Glutamatergic neuron (in vitro differentiated cells): Measurements from ENCODE around the gene GALK2. TPM values are rescaled to one million over a fixed set of nuclear protein-coding genes. Genes with fewer than 3 reads are reported as not detected.

Experiments
- DNase-seq: peaks from one replicate; pipeline ENCODE4 v3.0.0; 2022
- H3K27ac Mint-ChIP-seq: one replicate; pipeline ENCODE4 v1.8.0; 2020; ENCODE audit warnings: mild to moderate bottlenecking, mixed read lengths, inconsistent platforms; ENCODE audit not compliant: unreplicated experiment
- H3K27me3 Mint-ChIP-seq: one replicate; pipeline ENCODE4 v1.8.0; 2020; ENCODE audit warnings: mild to moderate bottlenecking, moderate library complexity, mixed read lengths, inconsistent platforms; ENCODE audit not compliant: unreplicated experiment
- H3K36me3 Mint-ChIP-seq: one replicate; pipeline ENCODE4 v1.8.0; 2020; ENCODE audit warnings: mild to moderate bottlenecking, mixed read lengths, inconsistent platforms; ENCODE audit not compliant: unreplicated experiment
- H3K4me1 Mint-ChIP-seq: one replicate; pipeline ENCODE4 v1.8.0; 2020; ENCODE audit warnings: mild to moderate bottlenecking, low read depth, mixed read lengths, inconsistent platforms; ENCODE audit not compliant: unreplicated experiment
- H3K4me3 Mint-ChIP-seq: one replicate; pipeline ENCODE4 v1.8.0; 2020; ENCODE audit warnings: mild to moderate bottlenecking, mixed read lengths, inconsistent platforms; ENCODE audit not compliant: unreplicated experiment
- H3K9me3 Mint-ChIP-seq: one replicate; pipeline ENCODE4 v1.8.0; 2020; ENCODE audit warnings: mild to moderate bottlenecking, moderate library complexity, mixed read lengths, inconsistent platforms; ENCODE audit not compliant: unreplicated experiment
- CTCF ChIP-seq: fragments of 200-600 bp; sonication (generic); IDR thresholded peaks from one replicate; pipeline ENCODE4 v1.5.0; 2021; ENCODE audit not compliant: partially characterized antibody, unreplicated experiment
- total RNA-seq: library from RNA; stranded (reverse); fragmentation: NEBNext Ultra II Directional; extraction: Animal tissue kit (Norgen Biotek cat#: 25700); gene quantifications from one replicate; pipeline ENCODE4 v1.2.1, GENCODE V29; 2021; ENCODE audit not compliant: unreplicated experiment

GALK2 gene
- total RNA-seq, 1 donor from 2014 or later, result 19.9 TPM

GRCh38 chr15:49279521-49280456 is 109.7 kb downstream of the GALK2 start:
- Mint-ChIP-seq H3K4me3 (no peak overlapping the region), H3K27ac (no peak overlapping the region), H3K27me3 (peaks cover 5% of the 10 kb centered on the region), H3K4me1 (peaks cover 6% of the 10 kb centered on the region), H3K36me3 (peaks cover 11% of the 10 kb centered on the region), H3K9me3 (peaks cover 3% of the 10 kb centered on the region)
- TF ChIP-seq CTCF, result no peak
- no peak for DNase-seq

- Mint-ChIP-seq H3K9me3 (peaks cover 3% of the 10 kb centered on the region), H3K4me3 (no peak overlapping the region), H3K36me3 (peaks cover 18% of the 10 kb centered on the region), H3K27ac (no peak overlapping the region), H3K27me3 (peaks cover 5% of the 10 kb centered on the region), H3K4me1 (no peaks in the 10 kb centered on the region)
- no peak for DNase-seq
- TF ChIP-seq CTCF, result no peak
Measured at GRCh38 chr15:49282366-49282765, 112.3 kb downstream of the GALK2 start.

- Mint-ChIP-seq H3K27ac (no peak overlapping the region), H3K27me3 (no peaks in the 10 kb centered on the region), H3K9me3 (peaks cover 2% of the 10 kb centered on the region), H3K36me3 (peaks cover 11% of the 10 kb centered on the region), H3K4me3 (no peak overlapping the region), H3K4me1 (peaks cover 3% of the 10 kb centered on the region)
- no peak for DNase-seq
- TF ChIP-seq CTCF, result no peak
Measured at GRCh38 chr15:49286649-49287404, 116.8 kb downstream of the GALK2 start.

DNA sequence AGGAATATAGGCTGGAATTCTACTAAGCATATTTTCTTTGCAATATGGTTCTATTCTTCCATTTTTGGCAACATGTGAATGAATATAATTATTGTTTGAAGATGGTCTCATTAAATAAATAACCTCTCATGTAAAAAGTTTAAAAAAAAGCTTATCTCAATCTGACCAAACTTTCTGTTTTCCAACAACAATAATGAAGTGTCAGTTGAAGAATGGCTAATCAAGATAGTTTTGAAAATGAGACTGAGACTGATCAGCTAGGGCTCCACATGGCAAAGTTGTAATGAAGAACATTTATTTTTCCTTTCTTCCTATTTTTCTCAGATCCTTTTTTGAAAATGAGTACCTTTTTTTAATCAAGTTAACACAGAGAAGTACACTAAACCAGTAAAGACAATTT is 117.4 kb downstream of the GALK2 start:
- Mint-ChIP-seq H3K36me3 (peaks cover 11% of the 10 kb centered on the region), H3K9me3 (peaks cover 2% of the 10 kb centered on the region)

More for the DNA sequence above, 117.4 kb downstream of the GALK2 start:
- Mint-ChIP-seq H3K4me1 (peaks cover 3% of the 10 kb centered on the region), H3K27me3 (no peaks in the 10 kb centered on the region), H3K27ac (no peak overlapping the region), H3K4me3 (no peak overlapping the region)
- no peak for DNase-seq
- no peak for TF ChIP-seq CTCF
